HepG2 (cell line): ENCODE measurements around the gene WDR59. TPM values are rescaled to one million over a fixed set of nuclear protein-coding genes. Genes with fewer than 3 reads are reported as not detected.

ENCODE experiments used
- CCAR2 ChIP-seq: fragments of 200-400 bp; formaldehyde crosslinking; optimal IDR thresholded peaks from 2 replicates; pipeline ENCODE3; 2018; ENCODE audit warnings: low read depth, mild to moderate bottlenecking, low read length, moderate library complexity
- LBX2 ChIP-seq: sonication (generic); formaldehyde crosslinking; IDR thresholded peaks from 2 replicates; pipeline ENCODE4 v1.5.0; 2020; ENCODE audit warnings: missing genetic modification reagents, mild to moderate bottlenecking, borderline replicate concordance
- REL ChIP-seq: sonication (generic); formaldehyde crosslinking; conservative IDR thresholded peaks from 2 replicates; pipeline ENCODE4 v1.8.0; 2022; ENCODE audit warnings: mild to moderate bottlenecking, missing genetic modification reagents, moderate library complexity
- SPEN ChIP-seq: sonication (generic); formaldehyde crosslinking; IDR thresholded peaks from 2 replicates; pipeline ENCODE4 v1.5.1; 2020; ENCODE audit warnings: low read depth, mild to moderate bottlenecking, missing genetic modification reagents
- SRSF4 ChIP-seq: fragments of 200-400 bp; formaldehyde crosslinking; IDR thresholded peaks from one replicate; pipeline ENCODE4 v1.6.1; 2018; ENCODE audit warnings: mild to moderate bottlenecking, low read depth, low read length, moderate library complexity; ENCODE audit not compliant: poor library complexity, severe bottlenecking
- ZNF354B ChIP-seq: sonication (generic); formaldehyde crosslinking; IDR thresholded peaks from 2 replicates; pipeline ENCODE4 v1.8.0; 2022; ENCODE audit warnings: mild to moderate bottlenecking, missing genetic modification reagents
- polyA plus RNA-seq, 8 experiments: library from polyadenylated mRNA; depleted of rRNA in 3 of 8; stranded (reverse) in 7 of 8; unstranded in 1 of 8; fragments of >200 nt; fragmentation: Illumina TruSeq in 4 of 8; extraction: Trizol in 4 of 8; gene quantifications; 2 replicates each; pipeline versions ENCODE4 v1.2.1 to v1.2.3, GENCODE V29; 2011 to 2016; ENCODE audit warnings: low read depth in 4 of 8, missing spikeins in 1 of 8, mixed read lengths in 1 of 8; ENCODE audit not compliant: insufficient read depth in 1 of 8
- total RNA-seq, 5 experiments: library from RNA; depleted of rRNA; stranded (reverse); fragments of >200 nt; fragmentation: Illumina TruSeq; extraction: Trizol; gene quantifications; 2 replicates each; pipeline ENCODE4 v1.2.3, GENCODE V29; 2016; ENCODE audit warnings: low read depth in 1 of 5
- TF ChIP-seq, protein P1 (sequence below): sonication (generic); formaldehyde crosslinking; conservative IDR thresholded peaks from 2 replicates; pipeline ENCODE4 v1.4.0; 2020; ENCODE audit warnings: mild to moderate bottlenecking, missing genetic modification reagents, moderate library complexity
- TF ChIP-seq, protein P2 (sequence below): sonication (generic); formaldehyde crosslinking; IDR thresholded peaks from 2 replicates; pipeline ENCODE4 v1.8.1; 2023; ENCODE audit warnings: mild to moderate bottlenecking, missing genetic modification reagents
- TF ChIP-seq, protein P3 (sequence below): sonication (generic); formaldehyde crosslinking; IDR thresholded peaks from 2 replicates; pipeline ENCODE4 v1.9.0; 2021; ENCODE audit warnings: mild to moderate bottlenecking, missing genetic modification reagents
- TF ChIP-seq, protein P4 (sequence below): fragments of 450-650 bp; IDR thresholded peaks from 2 replicates; pipeline ENCODE4 v1.6.1; 2017; ENCODE audit warnings: mild to moderate bottlenecking

WDR59 gene
- total and polyA plus RNA-seq, 2 of the 13 experiments (the other 11 are each of a cell fraction or from before 2014, with no cell fraction given) = 65.2 to 306 TPM

- TF ChIP-seq, protein P1, sequence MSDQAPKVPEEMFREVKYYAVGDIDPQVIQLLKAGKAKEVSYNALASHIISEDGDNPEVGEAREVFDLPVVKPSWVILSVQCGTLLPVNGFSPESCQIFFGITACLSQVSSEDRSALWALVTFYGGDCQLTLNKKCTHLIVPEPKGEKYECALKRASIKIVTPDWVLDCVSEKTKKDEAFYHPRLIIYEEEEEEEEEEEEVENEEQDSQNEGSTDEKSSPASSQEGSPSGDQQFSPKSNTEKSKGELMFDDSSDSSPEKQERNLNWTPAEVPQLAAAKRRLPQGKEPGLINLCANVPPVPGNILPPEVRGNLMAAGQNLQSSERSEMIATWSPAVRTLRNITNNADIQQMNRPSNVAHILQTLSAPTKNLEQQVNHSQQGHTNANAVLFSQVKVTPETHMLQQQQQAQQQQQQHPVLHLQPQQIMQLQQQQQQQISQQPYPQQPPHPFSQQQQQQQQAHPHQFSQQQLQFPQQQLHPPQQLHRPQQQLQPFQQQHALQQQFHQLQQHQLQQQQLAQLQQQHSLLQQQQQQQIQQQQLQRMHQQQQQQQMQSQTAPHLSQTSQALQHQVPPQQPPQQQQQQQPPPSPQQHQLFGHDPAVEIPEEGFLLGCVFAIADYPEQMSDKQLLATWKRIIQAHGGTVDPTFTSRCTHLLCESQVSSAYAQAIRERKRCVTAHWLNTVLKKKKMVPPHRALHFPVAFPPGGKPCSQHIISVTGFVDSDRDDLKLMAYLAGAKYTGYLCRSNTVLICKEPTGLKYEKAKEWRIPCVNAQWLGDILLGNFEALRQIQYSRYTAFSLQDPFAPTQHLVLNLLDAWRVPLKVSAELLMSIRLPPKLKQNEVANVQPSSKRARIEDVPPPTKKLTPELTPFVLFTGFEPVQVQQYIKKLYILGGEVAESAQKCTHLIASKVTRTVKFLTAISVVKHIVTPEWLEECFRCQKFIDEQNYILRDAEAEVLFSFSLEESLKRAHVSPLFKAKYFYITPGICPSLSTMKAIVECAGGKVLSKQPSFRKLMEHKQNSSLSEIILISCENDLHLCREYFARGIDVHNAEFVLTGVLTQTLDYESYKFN (CRISPR knock-in tag) = no peak; the same call in none of the 2 replicates
- TF ChIP-seq CCAR2 (no peak), ZNF354B (no peak), REL (CRISPR knock-in tag) (0 out of 2 replicates have a peak, but pooled peaks have one; percentile 14), SPEN (CRISPR knock-in tag) (no peak; the same call in 1 of the 2 replicates), LBX2 (peak; percentile 55; the same call in 1 of the 2 replicates), SRSF4 (no peak)
- TF ChIP-seq, protein P2, sequence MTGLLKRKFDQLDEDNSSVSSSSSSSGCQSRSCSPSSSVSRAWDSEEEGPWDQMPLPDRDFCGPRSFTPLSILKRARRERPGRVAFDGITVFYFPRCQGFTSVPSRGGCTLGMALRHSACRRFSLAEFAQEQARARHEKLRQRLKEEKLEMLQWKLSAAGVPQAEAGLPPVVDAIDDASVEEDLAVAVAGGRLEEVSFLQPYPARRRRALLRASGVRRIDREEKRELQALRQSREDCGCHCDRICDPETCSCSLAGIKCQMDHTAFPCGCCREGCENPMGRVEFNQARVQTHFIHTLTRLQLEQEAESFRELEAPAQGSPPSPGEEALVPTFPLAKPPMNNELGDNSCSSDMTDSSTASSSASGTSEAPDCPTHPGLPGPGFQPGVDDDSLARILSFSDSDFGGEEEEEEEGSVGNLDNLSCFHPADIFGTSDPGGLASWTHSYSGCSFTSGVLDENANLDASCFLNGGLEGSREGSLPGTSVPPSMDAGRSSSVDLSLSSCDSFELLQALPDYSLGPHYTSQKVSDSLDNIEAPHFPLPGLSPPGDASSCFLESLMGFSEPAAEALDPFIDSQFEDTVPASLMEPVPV (CRISPR knock-in tag) = no peak
- TF ChIP-seq, protein P3, sequence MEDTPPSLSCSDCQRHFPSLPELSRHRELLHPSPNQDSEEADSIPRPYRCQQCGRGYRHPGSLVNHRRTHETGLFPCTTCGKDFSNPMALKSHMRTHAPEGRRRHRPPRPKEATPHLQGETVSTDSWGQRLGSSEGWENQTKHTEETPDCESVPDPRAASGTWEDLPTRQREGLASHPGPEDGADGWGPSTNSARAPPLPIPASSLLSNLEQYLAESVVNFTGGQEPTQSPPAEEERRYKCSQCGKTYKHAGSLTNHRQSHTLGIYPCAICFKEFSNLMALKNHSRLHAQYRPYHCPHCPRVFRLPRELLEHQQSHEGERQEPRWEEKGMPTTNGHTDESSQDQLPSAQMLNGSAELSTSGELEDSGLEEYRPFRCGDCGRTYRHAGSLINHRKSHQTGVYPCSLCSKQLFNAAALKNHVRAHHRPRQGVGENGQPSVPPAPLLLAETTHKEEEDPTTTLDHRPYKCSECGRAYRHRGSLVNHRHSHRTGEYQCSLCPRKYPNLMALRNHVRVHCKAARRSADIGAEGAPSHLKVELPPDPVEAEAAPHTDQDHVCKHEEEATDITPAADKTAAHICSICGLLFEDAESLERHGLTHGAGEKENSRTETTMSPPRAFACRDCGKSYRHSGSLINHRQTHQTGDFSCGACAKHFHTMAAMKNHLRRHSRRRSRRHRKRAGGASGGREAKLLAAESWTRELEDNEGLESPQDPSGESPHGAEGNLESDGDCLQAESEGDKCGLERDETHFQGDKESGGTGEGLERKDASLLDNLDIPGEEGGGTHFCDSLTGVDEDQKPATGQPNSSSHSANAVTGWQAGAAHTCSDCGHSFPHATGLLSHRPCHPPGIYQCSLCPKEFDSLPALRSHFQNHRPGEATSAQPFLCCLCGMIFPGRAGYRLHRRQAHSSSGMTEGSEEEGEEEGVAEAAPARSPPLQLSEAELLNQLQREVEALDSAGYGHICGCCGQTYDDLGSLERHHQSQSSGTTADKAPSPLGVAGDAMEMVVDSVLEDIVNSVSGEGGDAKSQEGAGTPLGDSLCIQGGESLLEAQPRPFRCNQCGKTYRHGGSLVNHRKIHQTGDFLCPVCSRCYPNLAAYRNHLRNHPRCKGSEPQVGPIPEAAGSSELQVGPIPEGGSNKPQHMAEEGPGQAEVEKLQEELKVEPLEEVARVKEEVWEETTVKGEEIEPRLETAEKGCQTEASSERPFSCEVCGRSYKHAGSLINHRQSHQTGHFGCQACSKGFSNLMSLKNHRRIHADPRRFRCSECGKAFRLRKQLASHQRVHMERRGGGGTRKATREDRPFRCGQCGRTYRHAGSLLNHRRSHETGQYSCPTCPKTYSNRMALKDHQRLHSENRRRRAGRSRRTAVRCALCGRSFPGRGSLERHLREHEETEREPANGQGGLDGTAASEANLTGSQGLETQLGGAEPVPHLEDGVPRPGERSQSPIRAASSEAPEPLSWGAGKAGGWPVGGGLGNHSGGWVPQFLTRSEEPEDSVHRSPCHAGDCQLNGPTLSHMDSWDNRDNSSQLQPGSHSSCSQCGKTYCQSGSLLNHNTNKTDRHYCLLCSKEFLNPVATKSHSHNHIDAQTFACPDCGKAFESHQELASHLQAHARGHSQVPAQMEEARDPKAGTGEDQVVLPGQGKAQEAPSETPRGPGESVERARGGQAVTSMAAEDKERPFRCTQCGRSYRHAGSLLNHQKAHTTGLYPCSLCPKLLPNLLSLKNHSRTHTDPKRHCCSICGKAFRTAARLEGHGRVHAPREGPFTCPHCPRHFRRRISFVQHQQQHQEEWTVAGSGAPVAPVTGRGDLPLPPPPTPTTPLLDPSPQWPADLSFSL = no peak; the same call in 1 of the 2 replicates
- TF ChIP-seq, protein P4, sequence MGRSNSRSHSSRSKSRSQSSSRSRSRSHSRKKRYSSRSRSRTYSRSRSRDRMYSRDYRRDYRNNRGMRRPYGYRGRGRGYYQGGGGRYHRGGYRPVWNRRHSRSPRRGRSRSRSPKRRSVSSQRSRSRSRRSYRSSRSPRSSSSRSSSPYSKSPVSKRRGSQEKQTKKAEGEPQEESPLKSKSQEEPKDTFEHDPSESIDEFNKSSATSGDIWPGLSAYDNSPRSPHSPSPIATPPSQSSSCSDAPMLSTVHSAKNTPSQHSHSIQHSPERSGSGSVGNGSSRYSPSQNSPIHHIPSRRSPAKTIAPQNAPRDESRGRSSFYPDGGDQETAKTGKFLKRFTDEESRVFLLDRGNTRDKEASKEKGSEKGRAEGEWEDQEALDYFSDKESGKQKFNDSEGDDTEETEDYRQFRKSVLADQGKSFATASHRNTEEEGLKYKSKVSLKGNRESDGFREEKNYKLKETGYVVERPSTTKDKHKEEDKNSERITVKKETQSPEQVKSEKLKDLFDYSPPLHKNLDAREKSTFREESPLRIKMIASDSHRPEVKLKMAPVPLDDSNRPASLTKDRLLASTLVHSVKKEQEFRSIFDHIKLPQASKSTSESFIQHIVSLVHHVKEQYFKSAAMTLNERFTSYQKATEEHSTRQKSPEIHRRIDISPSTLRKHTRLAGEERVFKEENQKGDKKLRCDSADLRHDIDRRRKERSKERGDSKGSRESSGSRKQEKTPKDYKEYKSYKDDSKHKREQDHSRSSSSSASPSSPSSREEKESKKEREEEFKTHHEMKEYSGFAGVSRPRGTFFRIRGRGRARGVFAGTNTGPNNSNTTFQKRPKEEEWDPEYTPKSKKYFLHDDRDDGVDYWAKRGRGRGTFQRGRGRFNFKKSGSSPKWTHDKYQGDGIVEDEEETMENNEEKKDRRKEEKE = no peak
Measured at GRCh38 chr16:74984529-74985296, at the start of gene WDR59 (continued).
